CD4-positive, alpha-beta T cell treated with Interleukin-21 for 1 hour (primary cell): Measurements from ENCODE around the gene HMGA1.

Experiments used
- DNase-seq: peaks from one replicate; pipeline ENCODE4 v3.0.0-alpha.2; 2020

The HMGA1 gene

GRCh38 chr6:34236443-34237315 is at the start of gene HMGA1:
Gene HMGA1, plus strand, starts transcription at chr6:34236873. Its CDS starts 3,908 bp downstream, at chr6:34240781.
- peak; percentile 91 for DNase-seq

GRCh38 chr6:34189806-34190503 is 46.7 kb upstream of the HMGA1 start:
- peak; percentile 43 for DNase-seq

GRCh38 chr6:34190504-34191122 is 46.1 kb upstream of the HMGA1 start:
- no peak for DNase-seq

GRCh38 chr6:34194772-34195171 is 41.9 kb upstream of the HMGA1 start:
- DNase-seq: no peak

- no peak for DNase-seq
Observed at GRCh38 chr6:34195726-34196115, 41.0 kb upstream of the HMGA1 start.

GRCh38 chr6:34196116-34196832 is 40.4 kb upstream of the HMGA1 start:
- peak; percentile 88 for DNase-seq

- DNase-seq: no peak
Observed at GRCh38 chr6:34196833-34197195, 39.9 kb upstream of the HMGA1 start.

GRCh38 chr6:34200340-34200971 is 36.2 kb upstream of the HMGA1 start:
- no peak for DNase-seq

- DNase-seq: no peak
Observed at GRCh38 chr6:34201455-34202107, 35.1 kb upstream of the HMGA1 start.

GRCh38 chr6:34202329-34203201 is 34.1 kb upstream of the HMGA1 start:
- DNase-seq: no peak

GRCh38 chr6:34204693-34205092 is 32.0 kb upstream of the HMGA1 start:
- DNase-seq: no peak

GRCh38 chr6:34205466-34205865 is 31.2 kb upstream of the HMGA1 start:
- no peak for DNase-seq

GRCh38 chr6:34205916-34206315 is 30.8 kb upstream of the HMGA1 start:
- no peak for DNase-seq

- DNase-seq: no peak
Observed at GRCh38 chr6:34206726-34207125, 29.9 kb upstream of the HMGA1 start.

- DNase-seq: no peak
Observed at GRCh38 chr6:34207695-34208443, 28.8 kb upstream of the HMGA1 start.

GRCh38 chr6:34213772-34214171 is 22.9 kb upstream of the HMGA1 start:
- no peak for DNase-seq

GRCh38 chr6:34218691-34219090 is 18.0 kb upstream of the HMGA1 start:
- DNase-seq: no peak

- DNase-seq: no peak
Observed at GRCh38 chr6:34223381-34223955, 13.2 kb upstream of the HMGA1 start.

GRCh38 chr6:34223956-34224940 is 12.4 kb upstream of the HMGA1 start:
- peak; percentile 97 for DNase-seq
